ENCODE data around the gene CEP128. TPM values are rescaled to one million over a fixed set of nuclear protein-coding genes. Genes with fewer than 3 reads are reported as not detected.

The CEP128 gene
- total RNA-seq, 1 experiment from 2014 or later = 12.0 TPM

DNA sequence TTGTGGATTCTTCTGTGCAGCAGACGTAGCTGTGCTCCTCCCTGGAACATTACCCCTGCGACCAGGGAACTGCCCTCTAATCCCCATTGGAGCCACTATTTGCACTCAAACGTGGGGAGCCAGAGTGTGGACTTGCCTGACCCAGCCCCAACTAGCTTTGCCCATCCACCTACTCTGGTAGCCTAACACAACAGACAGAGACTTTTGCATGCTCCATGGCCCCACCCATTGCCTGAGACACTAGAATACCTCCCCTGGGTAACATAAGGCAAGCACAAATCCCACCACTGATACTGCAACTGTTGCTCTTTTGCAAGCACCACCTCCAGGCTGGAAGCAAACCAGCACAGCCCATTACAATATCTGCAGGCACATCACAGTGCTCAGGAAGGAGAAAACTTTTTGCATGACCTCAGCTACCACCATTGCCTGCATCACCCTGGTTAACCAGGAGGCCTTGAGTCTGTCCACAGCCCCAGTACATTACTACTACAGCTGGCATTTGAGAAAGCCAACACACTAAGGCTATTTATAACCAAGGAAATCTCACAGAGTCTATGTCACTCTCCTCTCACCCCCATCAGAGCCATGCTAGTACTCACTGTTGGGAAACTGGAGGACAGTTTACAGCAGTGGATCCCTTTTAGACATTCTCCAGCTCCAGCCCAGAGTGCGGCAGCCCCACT, 15.0 kb downstream of the CEP128 start:
- H3K36me3 Mint-ChIP-seq = no peaks in the 10 kb centered on the region; the same call in 1 of the 2 replicates
- POLR2A ChIA-PET = no interaction called here
- ATAC-seq (no peak; the same call in 1 of the 2 replicates), DNase-seq (ENCODE audit: low spot score) (no peak)
- H3K27ac Mint-ChIP-seq = no peak overlapping the region
- CTCF ChIA-PET = interaction anchor here (0.5 to 1.7 kb wide), 4 partner anchors 15 to 892 kb away, joined by 4 to 13 read pairs (median 7); partner anchors contain the start of gene CEP128
- H3K27me3 Mint-ChIP-seq (ENCODE audit: low read depth) = no peaks in the 10 kb centered on the region
- TF ChIP-seq ATF1 (CRISPR knock-in tag; IDR thresholded peaks at IDR 0.05) (no peak), ZBTB21 (CRISPR knock-in tag; IDR thresholded peaks at IDR 0.05; ENCODE audit: borderline replicate concordance) (no peak), MYBL2 (CRISPR knock-in tag; IDR thresholded peaks at IDR 0.05) (no peak), CREB1 (CRISPR knock-in tag; IDR thresholded peaks at IDR 0.05) (no peak), SP1 (CRISPR knock-in tag; conservative IDR thresholded peaks at IDR 0.05) (no peak), GRHL2 (CRISPR knock-in tag; IDR thresholded peaks at IDR 0.05; ENCODE audit: insufficient replicate concordance, severe bottlenecking) (no peak), STAT6 (CRISPR knock-in tag; conservative IDR thresholded peaks at IDR 0.05; ENCODE audit: low read depth) (no peak), SMAD4 (CRISPR knock-in tag; IDR thresholded peaks at IDR 0.05) (no peak), ZNF423 (CRISPR knock-in tag; IDR thresholded peaks at IDR 0.05) (no peak), NFYB (CRISPR knock-in tag; conservative IDR thresholded peaks at IDR 0.05; ENCODE audit: low read depth) (no peak), CTCF (IDR thresholded peaks at IDR 0.05) (no peak), USF2 (CRISPR knock-in tag; IDR thresholded peaks at IDR 0.05) (no peak), MAX (CRISPR knock-in tag; IDR thresholded peaks at IDR 0.05) (no peak), NFATC4 (CRISPR knock-in tag; IDR thresholded peaks at IDR 0.05) (no peak), ZNF416 (CRISPR knock-in tag; IDR thresholded peaks at IDR 0.05) (no peak)
- TF ChIP-seq, protein P1, sequence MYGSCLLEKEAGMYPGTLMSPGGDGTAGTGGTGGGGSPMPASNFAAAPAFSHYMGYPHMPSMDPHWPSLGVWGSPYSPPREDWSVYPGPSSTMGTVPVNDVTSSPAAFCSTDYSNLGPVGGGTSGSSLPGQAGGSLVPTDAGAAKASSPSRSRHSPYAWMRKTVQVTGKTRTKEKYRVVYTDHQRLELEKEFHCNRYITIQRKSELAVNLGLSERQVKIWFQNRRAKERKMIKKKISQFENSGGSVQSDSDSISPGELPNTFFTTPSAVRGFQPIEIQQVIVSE (CRISPR knock-in tag; IDR thresholded peaks at IDR 0.05; ENCODE audit: borderline replicate concordance) = no peak
- TF ChIP-seq, protein P2, sequence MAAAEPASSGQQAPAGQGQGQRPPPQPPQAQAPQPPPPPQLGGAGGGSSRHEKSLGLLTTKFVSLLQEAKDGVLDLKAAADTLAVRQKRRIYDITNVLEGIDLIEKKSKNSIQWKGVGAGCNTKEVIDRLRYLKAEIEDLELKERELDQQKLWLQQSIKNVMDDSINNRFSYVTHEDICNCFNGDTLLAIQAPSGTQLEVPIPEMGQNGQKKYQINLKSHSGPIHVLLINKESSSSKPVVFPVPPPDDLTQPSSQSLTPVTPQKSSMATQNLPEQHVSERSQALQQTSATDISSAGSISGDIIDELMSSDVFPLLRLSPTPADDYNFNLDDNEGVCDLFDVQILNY (CRISPR knock-in tag; IDR thresholded peaks at IDR 0.05) = no peak
- TF ChIP-seq, protein P3, sequence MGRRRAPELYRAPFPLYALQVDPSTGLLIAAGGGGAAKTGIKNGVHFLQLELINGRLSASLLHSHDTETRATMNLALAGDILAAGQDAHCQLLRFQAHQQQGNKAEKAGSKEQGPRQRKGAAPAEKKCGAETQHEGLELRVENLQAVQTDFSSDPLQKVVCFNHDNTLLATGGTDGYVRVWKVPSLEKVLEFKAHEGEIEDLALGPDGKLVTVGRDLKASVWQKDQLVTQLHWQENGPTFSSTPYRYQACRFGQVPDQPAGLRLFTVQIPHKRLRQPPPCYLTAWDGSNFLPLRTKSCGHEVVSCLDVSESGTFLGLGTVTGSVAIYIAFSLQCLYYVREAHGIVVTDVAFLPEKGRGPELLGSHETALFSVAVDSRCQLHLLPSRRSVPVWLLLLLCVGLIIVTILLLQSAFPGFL (CRISPR knock-in tag; IDR thresholded peaks at IDR 0.05; ENCODE audit: borderline replicate concordance) = no peak
- peaks cover 41% of the 10 kb centered on the region for H3K4me1 Mint-ChIP-seq
- peaks cover 12% of the 10 kb centered on the region for H3K9me3 Mint-ChIP-seq
- H3K4me3 Mint-ChIP-seq = no peak overlapping the region

Data from WTC11 (cell line).